ENCODE data around the gene GRB2. TPM values are rescaled to one million over a fixed set of nuclear protein-coding genes. Genes with fewer than 3 reads are reported as not detected.
"Not testable (repeated sequence)": the region's sequence is repeated elsewhere in the genome, so short reads cannot be mapped to it uniquely, and the experiment has no call there.

The GRB2 gene
- 86.8 and 141 TPM in 2 replicates for total RNA-seq

DNA sequence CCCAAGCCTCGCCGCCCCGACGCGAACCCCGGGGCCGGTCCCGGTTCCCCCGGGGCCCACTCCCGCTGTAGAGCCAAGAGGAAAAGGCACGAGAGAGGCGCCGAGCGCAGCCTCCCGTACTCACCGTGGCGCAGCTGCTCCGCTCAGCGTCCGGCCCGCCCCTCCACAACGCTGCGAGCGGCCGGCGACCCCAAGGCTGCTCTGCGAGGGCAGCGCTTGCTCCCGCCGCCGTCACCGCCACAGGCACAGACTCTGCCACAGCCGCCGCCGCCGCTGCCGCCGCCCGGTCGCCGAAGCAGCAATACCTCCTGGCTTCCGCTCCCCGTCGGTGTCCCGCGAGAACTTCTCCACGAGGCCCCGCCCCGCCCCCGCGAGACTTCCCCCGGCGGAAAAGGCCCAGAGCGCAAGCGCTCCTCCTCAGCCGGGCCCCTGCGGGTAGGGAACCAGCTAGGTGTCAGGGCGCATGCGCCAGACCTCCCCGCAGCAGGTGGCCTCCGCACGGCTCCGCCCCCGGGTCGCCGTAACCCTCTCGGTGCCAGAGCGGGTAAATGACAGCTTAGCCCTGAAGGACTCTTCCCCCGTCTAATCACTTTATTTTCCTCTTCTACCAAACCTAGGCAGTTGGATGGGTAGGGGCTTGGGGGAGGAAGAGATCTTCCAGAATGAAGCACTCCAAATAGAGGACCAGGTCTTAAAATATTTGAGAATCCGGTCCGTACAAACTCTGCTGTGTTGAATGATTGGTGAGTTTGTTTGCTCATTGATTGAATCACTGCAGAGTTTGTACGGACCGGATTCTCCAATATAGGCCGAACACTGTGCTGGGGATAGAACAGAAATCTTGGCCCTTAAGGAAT is at the start of gene GRB2:
TSS of gene GRB2 (minus strand) at position 314 of the 857 bp plus-strand sequence. CDS start 12,050 bp downstream, outside the sequence.
- no peak for DNase-seq (ENCODE audit: extremely low read depth, low read depth, low spot score)

DNA sequence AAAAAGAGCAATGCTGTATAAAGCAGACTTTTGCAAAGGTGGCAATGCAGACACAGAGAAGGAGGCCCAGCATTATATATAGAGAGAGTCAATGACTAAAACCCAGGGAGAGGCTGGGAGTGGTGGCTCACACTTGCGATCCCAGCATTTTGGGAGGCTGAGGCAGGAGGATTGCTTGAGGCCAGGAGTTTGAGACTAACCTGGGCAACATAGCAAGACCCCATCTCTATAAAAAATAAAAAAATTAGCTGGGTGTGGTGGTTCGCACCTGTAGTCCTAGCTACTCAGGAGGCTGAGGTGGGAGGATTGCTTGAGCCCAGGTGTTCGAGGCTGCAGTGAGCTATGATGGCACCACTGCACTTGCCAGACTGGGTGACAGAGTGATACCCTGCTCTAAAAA is 49.2 kb upstream of the GRB2 start:
- not testable (repeated sequence) for DNase-seq (ENCODE audit: extremely low read depth, low read depth, low spot score)

DNA sequence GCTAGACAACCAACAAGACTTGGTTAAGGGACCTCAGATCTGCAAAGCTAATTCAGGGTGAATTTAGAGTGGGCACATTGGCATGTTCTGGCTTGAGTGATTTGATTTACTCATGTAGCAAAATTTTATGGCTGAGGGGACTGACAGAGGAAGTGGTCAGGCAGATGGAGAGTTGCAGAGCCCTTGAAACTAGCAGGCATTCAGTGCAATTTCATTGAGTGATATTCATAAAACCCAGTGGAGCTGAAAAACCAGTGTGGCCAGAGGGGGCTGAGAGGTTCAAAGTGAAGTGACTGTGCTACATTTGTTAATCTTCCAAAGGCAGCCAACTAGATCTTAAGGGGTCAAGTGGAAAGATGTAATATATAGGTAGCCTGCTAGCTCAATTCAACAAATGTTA is 48.7 kb upstream of the GRB2 start:
- no peak for DNase-seq (ENCODE audit: extremely low read depth, low read depth, low spot score)

DNA sequence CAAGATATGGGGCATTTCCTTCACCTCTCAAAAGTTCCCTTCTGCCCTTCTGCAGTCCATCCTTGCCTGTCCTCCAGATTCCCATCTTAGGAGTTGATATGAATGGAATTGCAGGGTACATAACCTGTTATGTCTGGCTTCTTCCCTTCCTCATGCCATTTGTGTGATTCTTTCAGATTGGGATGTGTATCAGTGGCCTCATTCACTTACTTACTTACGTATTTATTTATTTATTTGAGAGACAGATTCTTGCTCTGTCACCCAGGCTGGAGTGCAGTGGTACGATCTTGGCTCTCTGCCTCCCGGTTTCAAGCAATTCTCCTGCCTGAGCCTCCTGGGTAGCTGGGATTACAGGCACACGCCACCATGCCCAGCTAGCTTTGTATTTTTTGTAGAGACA is 44.8 kb upstream of the GRB2 start:
- DNase-seq (ENCODE audit: extremely low read depth, low read depth, low spot score) = no peak

- no peak for DNase-seq (ENCODE audit: extremely low read depth, low read depth, low spot score)
These were observed 42.7 kb upstream of the GRB2 start for GRCh38 chr17:75447951-75448856.

GRCh38 chr17:75445896-75446295 is 40.4 kb upstream of the GRB2 start:
- DNase-seq (ENCODE audit: extremely low read depth, low read depth, low spot score) = not testable (repeated sequence)

- no peak for DNase-seq (ENCODE audit: extremely low read depth, low read depth, low spot score)
These were observed 39.8 kb upstream of the GRB2 start for GRCh38 chr17:75445296-75445695.

DNA sequence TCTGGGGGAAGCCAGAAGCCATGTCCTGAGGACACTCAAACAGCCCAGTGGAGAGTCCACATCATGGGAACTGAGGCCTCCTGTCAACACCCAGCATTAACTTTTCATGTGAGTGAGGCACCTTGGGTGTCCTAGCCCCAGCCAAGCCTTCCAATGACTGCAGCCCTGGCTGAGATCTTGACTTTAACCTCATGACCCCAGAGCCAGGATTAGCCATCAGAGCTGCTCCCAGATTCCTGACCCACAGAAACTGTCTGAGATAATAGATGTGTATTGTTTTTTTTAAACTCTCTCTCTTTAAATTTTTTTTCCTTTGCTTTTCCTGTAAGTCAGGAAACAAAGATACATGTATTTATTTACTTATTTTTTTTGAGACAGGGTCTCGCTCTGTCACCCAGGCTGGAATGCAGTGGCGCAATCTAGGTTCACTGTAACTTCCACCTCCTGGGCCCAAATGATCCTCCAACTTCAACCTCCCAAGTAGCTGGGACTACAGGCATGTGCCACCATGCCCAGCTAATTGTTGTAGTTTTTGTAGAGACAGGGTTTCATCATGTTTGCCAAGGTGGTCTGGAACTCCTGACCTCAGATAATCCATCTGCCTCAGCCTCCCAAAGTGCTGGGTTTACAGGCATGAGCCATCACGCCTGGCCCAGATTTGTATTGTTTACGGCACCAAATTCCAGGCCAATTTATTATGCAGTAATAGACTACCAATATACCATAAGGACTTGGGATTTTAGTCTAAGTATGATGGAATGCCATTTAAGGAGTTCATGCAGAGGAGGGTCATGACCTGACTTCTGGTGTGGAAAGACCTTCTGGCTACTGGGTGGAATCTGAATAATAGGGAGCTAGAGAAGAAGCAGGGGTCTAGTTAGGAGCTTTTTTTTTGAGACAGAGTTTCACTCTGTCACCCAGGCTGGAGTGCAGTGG is 37.0 kb upstream of the GRB2 start:
- no peak for DNase-seq (ENCODE audit: extremely low read depth, low read depth, low spot score)

DNA sequence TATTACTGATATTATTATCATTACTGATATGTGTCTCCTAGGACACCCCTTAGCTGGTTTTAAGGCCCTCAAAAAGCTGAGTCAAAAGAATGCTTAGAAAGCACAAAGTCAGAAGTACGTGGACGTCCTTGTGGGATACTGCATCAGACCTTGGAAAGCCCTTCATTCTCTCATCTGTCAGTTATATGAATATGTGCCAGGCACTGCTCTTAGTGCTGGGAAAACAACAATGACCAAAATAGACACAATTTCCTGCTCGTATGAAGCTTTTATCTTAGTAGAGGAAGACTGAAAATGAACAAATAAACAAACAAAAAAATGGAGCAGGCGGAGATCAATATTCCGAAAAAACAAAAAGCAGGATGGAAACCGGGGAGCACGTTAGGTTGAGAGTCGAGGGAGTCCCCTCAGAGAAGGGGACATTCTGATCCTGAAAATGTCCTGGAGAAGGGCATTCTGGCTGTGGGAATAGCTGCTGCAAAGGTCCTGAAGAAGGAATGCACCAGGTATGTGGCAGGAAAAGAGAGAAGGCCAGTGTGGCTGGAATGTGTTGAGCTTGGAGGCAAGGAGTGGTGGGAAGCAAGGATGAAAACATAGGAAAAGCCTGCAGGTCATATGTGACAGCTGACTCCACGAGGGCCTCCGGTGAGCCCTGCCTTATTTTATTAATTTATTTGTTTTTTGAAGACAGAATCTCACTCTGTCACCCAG is 35.4 kb upstream of the GRB2 start:
- DNase-seq (ENCODE audit: extremely low read depth, low read depth, low spot score) = no peak

- no peak for DNase-seq (ENCODE audit: extremely low read depth, low read depth, low spot score)
These were observed 33.8 kb upstream of the GRB2 start for GRCh38 chr17:75439287-75439686.

DNA sequence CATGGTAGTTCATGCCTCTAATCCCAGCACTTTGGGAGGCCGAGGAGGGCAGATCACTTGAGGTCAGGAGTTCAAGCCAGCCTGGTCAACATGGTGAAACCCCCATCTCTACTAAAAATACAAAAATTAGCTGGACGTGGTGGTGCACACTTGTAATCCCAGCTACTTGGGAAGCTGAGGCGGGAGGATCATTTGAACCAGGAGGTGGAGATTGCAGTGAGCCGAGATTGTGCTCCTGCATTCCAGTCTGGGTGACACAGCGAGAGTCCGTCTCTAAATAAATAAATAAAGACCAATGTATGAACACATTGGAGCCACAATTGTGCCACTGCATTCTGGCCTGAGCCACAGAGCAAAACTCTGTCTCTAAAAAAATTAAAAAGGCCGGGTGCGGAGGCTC is 31.9 kb upstream of the GRB2 start:
- DNase-seq (ENCODE audit: extremely low read depth, low read depth, low spot score) = not testable (repeated sequence)

DNA sequence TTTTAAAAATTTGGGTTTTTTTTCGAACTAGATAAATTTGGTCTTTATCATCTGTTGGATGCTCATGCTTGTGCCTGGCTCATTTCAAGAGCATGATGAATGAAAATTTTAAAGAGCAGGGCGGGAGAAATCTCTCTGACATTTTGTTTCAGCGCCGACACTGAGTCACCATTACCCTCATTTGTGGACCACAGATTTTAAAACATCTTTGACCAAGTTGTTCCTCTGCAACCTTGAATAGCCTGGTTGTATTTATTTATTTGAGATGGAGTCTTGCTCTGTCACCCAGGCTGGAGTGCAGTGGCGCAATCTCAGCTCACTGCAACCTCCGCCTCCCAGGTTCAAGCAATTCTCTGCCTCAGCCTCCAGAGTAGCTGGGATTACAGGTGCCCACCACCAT is 29.0 kb upstream of the GRB2 start:
- not testable (repeated sequence) for DNase-seq (ENCODE audit: extremely low read depth, low read depth, low spot score)

GRCh38 chr17:75433218-75433783 is 27.8 kb upstream of the GRB2 start:
- no peak for DNase-seq (ENCODE audit: extremely low read depth, low read depth, low spot score)

DNA sequence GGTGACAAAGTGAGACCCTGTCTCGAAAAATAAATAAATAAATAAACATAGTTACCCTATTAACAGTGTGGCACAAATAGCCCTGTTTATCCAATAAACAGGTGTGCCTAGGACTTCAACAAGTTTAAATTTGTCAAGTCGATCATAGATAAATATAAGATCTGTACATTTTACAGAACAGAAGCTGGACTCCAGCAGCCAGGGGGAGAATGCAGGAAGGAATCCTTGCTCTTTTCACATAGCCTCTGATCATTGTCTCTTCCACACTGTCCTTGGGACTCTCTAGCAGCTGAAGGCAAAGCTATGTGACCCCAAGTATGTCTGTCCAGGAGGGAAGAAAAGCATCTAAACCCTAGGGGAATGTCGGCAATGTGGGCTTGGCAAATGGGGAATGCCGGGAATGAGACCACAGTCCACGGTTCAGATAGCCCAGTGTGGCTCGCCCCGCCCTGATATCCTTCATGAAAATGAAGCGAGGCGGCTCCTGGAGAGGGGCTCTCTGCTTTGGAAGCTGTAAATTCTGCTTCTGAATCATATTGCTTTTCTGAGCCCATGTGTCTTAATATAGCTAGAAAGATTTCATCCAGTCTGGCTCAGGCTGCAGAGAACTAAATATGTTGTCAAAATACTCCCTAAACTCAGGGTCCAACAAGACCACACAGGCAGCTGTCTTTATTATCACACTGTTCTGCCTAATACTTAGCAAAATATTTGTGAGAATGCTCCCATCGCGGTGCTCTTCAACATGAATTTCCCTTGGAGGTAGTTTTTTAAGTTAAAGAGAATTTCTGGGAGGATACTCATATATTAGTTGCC is 24.9 kb upstream of the GRB2 start:
- DNase-seq (ENCODE audit: extremely low read depth, low read depth, low spot score) = no peak

GRCh38 chr17:75428543-75429469 is 23.3 kb upstream of the GRB2 start:
- no peak for DNase-seq (ENCODE audit: extremely low read depth, low read depth, low spot score)

DNA sequence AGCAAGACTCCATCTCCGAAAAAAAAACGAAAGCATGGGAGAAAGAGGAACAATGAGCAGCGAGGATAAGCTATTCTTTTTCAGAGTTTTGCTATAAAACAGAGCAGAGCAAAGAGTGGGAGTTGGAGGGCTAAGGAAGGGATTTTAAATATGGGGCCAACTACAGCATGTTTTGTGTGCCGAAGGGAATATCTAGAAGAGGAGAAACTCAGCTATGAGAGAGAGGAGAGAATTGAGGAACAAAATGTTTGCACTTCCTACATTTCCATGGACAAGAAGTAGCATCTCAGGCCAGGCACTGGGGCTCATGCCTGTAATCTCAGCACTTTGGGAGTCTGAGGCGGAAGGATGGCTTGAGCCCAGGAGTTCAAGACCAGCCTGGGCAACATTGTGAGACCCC is 13.1 kb upstream of the GRB2 start:
- DNase-seq (ENCODE audit: extremely low read depth, low read depth, low spot score) = no peak

DNA sequence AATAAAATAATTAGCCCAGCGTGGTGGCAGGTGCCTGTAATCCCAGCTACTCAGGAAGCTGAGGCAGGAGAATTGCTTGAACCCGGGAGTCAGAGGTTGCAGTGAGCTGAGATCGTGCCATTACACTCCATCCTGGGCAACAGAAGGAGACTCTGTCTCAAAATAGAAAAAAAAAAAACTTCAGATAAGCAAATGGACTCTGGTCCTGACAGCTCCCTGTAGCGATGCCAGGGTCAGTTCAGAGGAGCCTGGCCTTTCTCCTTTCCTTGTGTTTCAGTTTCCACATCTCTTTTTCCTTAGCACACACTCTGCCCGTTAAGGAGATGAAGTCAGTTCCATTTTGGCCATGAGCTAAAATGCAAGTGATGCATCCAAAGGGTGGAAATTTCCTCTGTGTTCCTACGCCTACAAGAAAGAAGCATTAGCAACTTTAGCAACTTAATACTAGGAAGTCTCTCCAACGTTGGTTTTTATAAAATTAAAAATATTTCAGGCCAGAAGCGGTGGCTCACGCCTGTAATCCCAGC is 11.6 kb upstream of the GRB2 start:
- DNase-seq (ENCODE audit: extremely low read depth, low read depth, low spot score) = no peak
